IMR-90 (cell line): ENCODE results near the gene MYH1. TPM values are rescaled to one million over a fixed set of nuclear protein-coding genes. Genes with fewer than 3 reads are reported as not detected.

Experiments used
- ATAC-seq: fragments of 200-7000 bp; cut with Tn5 transposase; 2 replicates; pipeline ENCODE4 v1.9.1; 2020; ENCODE audit warnings: low read depth, mild to moderate bottlenecking, moderate library complexity
- BruUV-seq: library from RNA; stranded (reverse); fragments of 400-500 nt; replicated peaks from 2 replicates; lab custom pipeline; 2021; lab: Mats Ljungman, UMichigan
- CTCF ChIA-PET: fragments of 300-600 bp; formaldehyde crosslinking; extraction: SDS; loops from one replicate; lab custom pipeline; 2021; ENCODE audit warnings: antibody characterized with exemption; lab: Yijun Ruan, JAX
- POLR2A ChIA-PET: fragments of 300-600 bp; sonication (Branson Sonifier 250); formaldehyde crosslinking; loops from one replicate; lab custom pipeline; 2022; ENCODE audit warnings: antibody characterized with exemption; ENCODE audit not compliant: unreplicated experiment; lab: Charles Lee
- DNase-seq: peaks from one replicate; pipeline ENCODE4 v3.0.0; 2013
- H2AFZ ChIP-seq: replicated peaks from 2 replicates; pipeline ENCODE3; 2013; ENCODE audit warnings: low read length, mild to moderate bottlenecking; ENCODE audit not compliant: poor library complexity
- H2AK5ac ChIP-seq: 2 replicates; pipeline ENCODE4 v1.6.1; 2013; ENCODE audit warnings: low read depth, low read length, inconsistent platforms
- H2AK9ac ChIP-seq: replicated peaks from 2 replicates; pipeline ENCODE3; 2013; ENCODE audit warnings: mild to moderate bottlenecking, low read depth, low read length, moderate library complexity; ENCODE audit not compliant: poor library complexity
- H2BK120ac ChIP-seq: 2 replicates; pipeline ENCODE4 v1.6.1; 2013; ENCODE audit warnings: low read depth, low read length, inconsistent platforms
- H2BK15ac ChIP-seq: 3 replicates; pipeline ENCODE4 v1.6.1; 2013; ENCODE audit warnings: low read depth, low read length, inconsistent platforms
- H2BK20ac ChIP-seq: 2 replicates; pipeline ENCODE4 v1.6.1; 2013; ENCODE audit warnings: low read depth, mild to moderate bottlenecking, inconsistent platforms, low read length, moderate library complexity
- H2BK5ac ChIP-seq: 2 replicates; pipeline ENCODE4 v1.6.1; 2013; ENCODE audit warnings: mild to moderate bottlenecking, low read depth, low read length, inconsistent platforms; ENCODE audit not compliant: poor library complexity, severe bottlenecking
- H3K14ac ChIP-seq: replicated peaks from 2 replicates; pipeline ENCODE4 v1.6.1; 2013; ENCODE audit warnings: low read depth, low read length, inconsistent platforms
- H3K18ac ChIP-seq: 2 replicates; pipeline ENCODE4 v1.6.1; 2013; ENCODE audit warnings: low read depth, low read length, control low read depth
- H3K23ac ChIP-seq: 2 replicates; pipeline ENCODE4 v1.6.1; 2013; ENCODE audit warnings: low read depth, low read length, inconsistent platforms
- H3K27ac ChIP-seq: 2 replicates; pipeline ENCODE4 v1.5.1; 2013; ENCODE audit warnings: mild to moderate bottlenecking, control low read depth, low read length; ENCODE audit not compliant: insufficient read depth
- H3K27me3 ChIP-seq: 2 replicates; pipeline ENCODE4 v1.6.1; 2013; ENCODE audit warnings: low read length; ENCODE audit not compliant: control insufficient read depth, insufficient read depth
- H3K36me3 ChIP-seq: 2 replicates; pipeline ENCODE4 v1.6.1; 2013; ENCODE audit warnings: low read length, mixed read lengths; ENCODE audit not compliant: control insufficient read depth, insufficient read depth
- H3K4ac ChIP-seq: 2 replicates; pipeline ENCODE4 v1.6.1; 2013; ENCODE audit warnings: low read depth, low read length, inconsistent platforms
- H3K4me1 ChIP-seq: 2 replicates; pipeline ENCODE4 v1.6.1; 2013; ENCODE audit warnings: low read length, mixed read lengths; ENCODE audit not compliant: control insufficient read depth, insufficient read depth
- H3K4me2 ChIP-seq: 2 replicates; pipeline ENCODE4 v1.6.1; 2013; ENCODE audit warnings: low read depth, mild to moderate bottlenecking, control low read depth, low read length, moderate library complexity
- H3K4me3 ChIP-seq: 2 replicates; pipeline ENCODE4 v1.5.1; 2013; ENCODE audit warnings: low read depth, mild to moderate bottlenecking, control low read depth, low read length, moderate library complexity; ENCODE audit not compliant: insufficient read depth
- H3K56ac ChIP-seq: 2 replicates; pipeline ENCODE4 v1.6.1; 2013; ENCODE audit warnings: low read length, inconsistent platforms; ENCODE audit not compliant: insufficient read depth; ENCODE audit errors: extremely low read depth
- H3K79me1 ChIP-seq, 2 experiments: 2 replicates each; pipeline ENCODE4 v1.6.1; 2013; ENCODE audit warnings: low read length in 2 of 2, inconsistent platforms in 1 of 2, low read depth in 1 of 2
- H3K9ac ChIP-seq: 2 replicates; pipeline ENCODE4 v1.6.1; 2013; ENCODE audit warnings: low read depth, low read length, control low read depth
- H3K9me1 ChIP-seq: 2 replicates; pipeline ENCODE4 v1.6.1; 2013; ENCODE audit warnings: low read length, inconsistent platforms; ENCODE audit not compliant: insufficient read depth
- H3K9me3 ChIP-seq: 2 replicates; pipeline ENCODE4 v1.6.1; 2013; ENCODE audit warnings: low read length; ENCODE audit not compliant: control insufficient read depth, insufficient read depth
- H4K20me1 ChIP-seq: 2 replicates; pipeline ENCODE4 v1.6.1; 2013; ENCODE audit warnings: low read length, inconsistent platforms; ENCODE audit not compliant: insufficient read depth
- H4K5ac ChIP-seq: 2 replicates; pipeline ENCODE4 v1.6.1; 2013; ENCODE audit warnings: mild to moderate bottlenecking, low read depth, low read length, control low read depth
- H4K8ac ChIP-seq, 2 experiments: 2 replicates each; pipeline ENCODE4 v1.6.1; 2013; ENCODE audit warnings: low read depth in 2 of 2, low read length in 2 of 2, control low read depth in 1 of 2, inconsistent platforms in 1 of 2
- H4K91ac ChIP-seq: 2 replicates; pipeline ENCODE4 v1.6.1; 2013; ENCODE audit warnings: low read depth, low read length, inconsistent platforms; ENCODE audit not compliant: insufficient read depth
- CEBPB ChIP-seq: IDR thresholded peaks from 2 replicates; pipeline ENCODE4 v1.6.1; 2012; ENCODE audit warnings: low read depth, low read length, improper control_type of control experiment
- NFE2L2 ChIP-seq: fragments of 150-350 bp; IDR thresholded peaks from 2 replicates; pipeline ENCODE4 v1.6.1; 2016; ENCODE audit warnings: low read depth, mild to moderate bottlenecking, low read length
- POLR2A ChIP-seq: IDR thresholded peaks from 2 replicates; pipeline ENCODE4 v1.6.1; 2012; ENCODE audit warnings: mild to moderate bottlenecking, low read depth, low read length
- dilution Hi-C: fragments of 300-500 bp; cut with HindIII; formaldehyde crosslinking; loops from one replicate; pipeline ENCODE4 v1.14.3; 2018; ENCODE audit warnings: low sequenced_read_pairs; ENCODE audit not compliant: unreplicated experiment
- in situ Hi-C: fragments of 300-500 bp; cut with MboI; formaldehyde crosslinking; loops from 3 replicates; pipeline ENCODE4 v1.14.3; 2019; ENCODE audit warnings: low sequenced_read_pairs, inconsistent platforms, mixed read lengths
- intact Hi-C: fragments of 100-400 bp; cut with micrococcal nuclease; formaldehyde crosslinking; loops from 2 replicates; pipeline ENCODE4 v1.10.0; 2022
- polyA plus RNA-seq, 3 experiments: library from polyadenylated mRNA; depleted of rRNA; stranded (reverse); fragments of >200 nt; gene quantifications; 2 replicates each; pipeline ENCODE4 v1.2.3, GENCODE V29; 2012; ENCODE audit warnings: low replicate concordance in 1 of 3
- total RNA-seq: library from RNA; depleted of rRNA; stranded (reverse); fragments of >200 nt; gene quantifications from 2 replicates; pipeline ENCODE4 v1.2.3, GENCODE V29; 2012
- TF ChIP-seq, protein P1 (sequence below): fragments of 150-350 bp; IDR thresholded peaks from 2 replicates; pipeline ENCODE4 v1.6.1; 2017; ENCODE audit warnings: mild to moderate bottlenecking, antibody characterized with exemption, low read length, low read depth

The MYH1 gene
- total and polyA plus RNA-seq, 2 of the 4 experiments (the other 2 are of a cell fraction), result not detected

DNA sequence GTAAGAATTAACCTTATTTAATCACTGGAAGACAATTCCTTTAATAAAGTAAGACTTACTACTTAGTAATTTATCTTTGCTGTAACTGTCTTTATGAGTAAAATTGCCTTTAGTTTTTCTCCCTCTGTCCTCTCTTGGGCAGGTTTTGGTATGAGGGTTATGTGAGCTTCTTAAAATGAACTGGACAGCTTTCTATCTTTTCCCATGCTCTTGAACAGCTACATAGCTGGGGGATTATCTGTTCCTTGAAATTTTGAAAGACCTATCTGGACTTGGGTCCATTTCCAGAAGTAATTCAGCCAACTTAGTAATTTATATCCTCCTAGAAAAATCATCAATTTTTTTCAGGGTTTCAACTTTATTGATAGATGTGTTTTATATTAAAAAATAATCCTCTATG is 3.6 kb upstream of the MYH1 start:
- H3K27me3 ChIP-seq, result no peaks in the 10 kb centered on the region
- no peaks in the 10 kb centered on the region for H4K20me1 ChIP-seq
- ATAC-seq, result no peak
- dilution Hi-C loops, result no loop called here
- no peak overlapping the region for H3K4me2 ChIP-seq
- ChIA-PET POLR2A (no interaction called here), CTCF (no interaction called here)
- no peak overlapping the region for H2BK15ac ChIP-seq
- no peak overlapping the region for H2BK20ac ChIP-seq
- BruUV-seq, result no TSS peak
- no peak overlapping the region for H2AK5ac ChIP-seq
- no peaks in the 10 kb centered on the region for H3K79me1 ChIP-seq
- no peak overlapping the region for H2AK9ac ChIP-seq
- no peak overlapping the region for H3K4me3 ChIP-seq
- no peak overlapping the region for H2BK5ac ChIP-seq
- H3K4ac ChIP-seq, result no peak overlapping the region
- no peaks in the 10 kb centered on the region for H3K36me3 ChIP-seq
- TF ChIP-seq CEBPB (no peak), NFE2L2 (no peak), POLR2A (no peak)
- TF ChIP-seq, protein P1, sequence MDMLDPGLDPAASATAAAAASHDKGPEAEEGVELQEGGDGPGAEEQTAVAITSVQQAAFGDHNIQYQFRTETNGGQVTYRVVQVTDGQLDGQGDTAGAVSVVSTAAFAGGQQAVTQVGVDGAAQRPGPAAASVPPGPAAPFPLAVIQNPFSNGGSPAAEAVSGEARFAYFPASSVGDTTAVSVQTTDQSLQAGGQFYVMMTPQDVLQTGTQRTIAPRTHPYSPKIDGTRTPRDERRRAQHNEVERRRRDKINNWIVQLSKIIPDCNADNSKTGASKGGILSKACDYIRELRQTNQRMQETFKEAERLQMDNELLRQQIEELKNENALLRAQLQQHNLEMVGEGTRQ, result no peak
- H3K4me1 ChIP-seq, result no peaks in the 10 kb centered on the region
- no peak overlapping the region for H3K56ac ChIP-seq
- no peaks in the 10 kb centered on the region for H3K9me1 ChIP-seq
- H4K8ac ChIP-seq, result no peak overlapping the region
- no peak overlapping the region for H4K5ac ChIP-seq
- H3K27ac ChIP-seq, result no peak overlapping the region
- H3K14ac ChIP-seq, result no peak overlapping the region
- no peaks in the 10 kb centered on the region for H3K9me3 ChIP-seq
- intact Hi-C loops, result no loop called here
- no peak overlapping the region for H4K91ac ChIP-seq
- H3K23ac ChIP-seq, result no peak overlapping the region
- H3K9ac ChIP-seq, result no peak overlapping the region
- H2AFZ ChIP-seq, result no peak overlapping the region
- in situ Hi-C loops, result no loop called here
- no peak overlapping the region for H2BK120ac ChIP-seq
- no peak overlapping the region for H3K18ac ChIP-seq
- no peak for DNase-seq
